H1 (cell line): Measurements from ENCODE around the gene BDP1. TPM values are rescaled to one million over a fixed set of nuclear protein-coding genes. Genes with fewer than 3 reads are reported as not detected.

Experiments used
- CTCF ChIA-PET: fragments of 300-600 bp; sonication (Branson Sonifier 250); formaldehyde crosslinking; loops from one replicate; lab custom pipeline; 2021; ENCODE audit not compliant: partially characterized antibody; lab: Charles Lee
- POLR2A ChIA-PET: fragments of 300-600 bp; sonication (Branson Sonifier 250); formaldehyde crosslinking; loops from one replicate; lab custom pipeline; 2021; ENCODE audit warnings: inconsistent platforms; ENCODE audit not compliant: partially characterized antibody; lab: Charles Lee
- DNase-seq, 2 experiments: peaks; one replicate each; pipeline versions ENCODE4 v3.0.0 to v3.0.0-alpha.2; 2010 to 2022; ENCODE audit warnings: low spot score in 2 of 2, low read depth in 1 of 2, mixed read lengths in 1 of 2
- FAIRE-seq: peaks from 2 replicates; lab custom pipeline; 2011; peaks lifted over from hg19 to GRCh38; lab: Jason Lieb, UNC
- H2AFZ ChIP-seq: 2 replicates; pipeline ENCODE4 v1.8.1; 2012; ENCODE audit warnings: low read length, inconsistent platforms
- H2AK5ac ChIP-seq: 2 replicates; pipeline ENCODE4 v1.6.1; 2013; ENCODE audit warnings: low read depth, low read length
- H2BK120ac ChIP-seq: replicated peaks from 2 replicates; pipeline ENCODE3; 2013; ENCODE audit warnings: low read depth, low read length, inconsistent platforms
- H2BK12ac ChIP-seq: 2 replicates; pipeline ENCODE4 v1.6.1; 2013; ENCODE audit warnings: low read depth, low read length
- H2BK15ac ChIP-seq: 2 replicates; pipeline ENCODE4 v1.6.1; 2013; ENCODE audit warnings: low read length
- H2BK20ac ChIP-seq: 2 replicates; pipeline ENCODE4 v1.6.1; 2013; ENCODE audit warnings: low read length
- H2BK5ac ChIP-seq: 2 replicates; pipeline ENCODE4 v1.6.1; 2013; ENCODE audit warnings: low read depth, low read length
- H3K14ac ChIP-seq: 2 replicates; pipeline ENCODE4 v1.6.1; 2013; ENCODE audit warnings: inconsistent platforms; ENCODE audit not compliant: insufficient read length
- H3K18ac ChIP-seq: 2 replicates; pipeline ENCODE4 v1.6.1; 2013; ENCODE audit warnings: low read length; ENCODE audit errors: extremely low read depth
- H3K23ac ChIP-seq: 2 replicates; pipeline ENCODE4 v1.6.1; 2013; ENCODE audit warnings: inconsistent platforms; ENCODE audit not compliant: insufficient read length
- H3K23me2 ChIP-seq: 2 replicates; pipeline ENCODE4 v1.6.1; 2013; ENCODE audit warnings: low read depth, low read length
- H3K27ac ChIP-seq: 2 replicates; pipeline ENCODE4 v1.6.1; 2011; ENCODE audit warnings: low read depth, low read length, inconsistent platforms
- H3K27me3 ChIP-seq, 4 experiments: replicated peaks in 1 of 4; 1 replicate in 1 of 4; 2 replicates in 3 of 4; pipeline versions ENCODE4 v1.6.1 to v1.8.1; 2011 to 2013; ENCODE audit warnings: low read length in 3 of 4, mild to moderate bottlenecking in 3 of 4, inconsistent platforms in 2 of 4, mixed read lengths in 2 of 4, moderate library complexity in 1 of 4; ENCODE audit not compliant: control insufficient read depth in 3 of 4, insufficient read depth in 3 of 4; ENCODE audit errors: extremely low read depth in 1 of 4
- H3K36me3 ChIP-seq, 4 experiments: 2 replicates each; pipeline versions ENCODE4 v1.6.1 to v1.8.1; 2011 to 2013; ENCODE audit warnings: mild to moderate bottlenecking in 4 of 4, low read length in 3 of 4, moderate library complexity in 2 of 4, control low read depth in 1 of 4, inconsistent platforms in 1 of 4; ENCODE audit not compliant: insufficient read depth in 4 of 4, control insufficient read depth in 2 of 4
- H3K4ac ChIP-seq: replicated peaks from 2 replicates; pipeline ENCODE3; 2013; ENCODE audit warnings: low read length, low read depth, mixed read lengths, inconsistent platforms; ENCODE audit not compliant: insufficient read length
- H3K4me1 ChIP-seq, 4 experiments: replicated peaks in 1 of 4; 1 replicate in 1 of 4; 2 replicates in 3 of 4; pipeline versions ENCODE4 v1.6.1 to v1.8.1; 2011 to 2013; ENCODE audit warnings: low read length in 3 of 4, inconsistent platforms in 2 of 4, mixed read lengths in 1 of 4; ENCODE audit not compliant: insufficient read depth in 4 of 4, control insufficient read depth in 3 of 4
- H3K4me2 ChIP-seq, 2 experiments: 2 replicates each; pipeline versions ENCODE4 v1.6.1 to v1.8.1; 2011 to 2013; ENCODE audit warnings: low read depth in 2 of 2, low read length in 2 of 2, control low read depth in 1 of 2, inconsistent platforms in 1 of 2, mild to moderate bottlenecking in 1 of 2; ENCODE audit not compliant: insufficient read depth in 1 of 2
- H3K4me3 ChIP-seq, 4 experiments: fragments of 200-600, 300-600 bp in 1 of 4; sonication (generic), shearing (Covaris generic), sonication (Bioruptor Twin) in 1 of 4; 2 replicates each; pipeline versions ENCODE4 v1.5.1 to v1.8.1; 2011 to 2016; ENCODE audit warnings: low read length in 4 of 4, low read depth in 3 of 4, control low read depth in 2 of 4, inconsistent platforms in 2 of 4, mild to moderate bottlenecking in 2 of 4, mixed read lengths in 1 of 4, moderate library complexity in 1 of 4; ENCODE audit not compliant: insufficient read depth in 2 of 4; ENCODE audit errors: extremely low read depth in 1 of 4
- H3K56ac ChIP-seq: replicated peaks from 2 replicates; pipeline ENCODE3; 2013; ENCODE audit warnings: low read depth, mild to moderate bottlenecking, mixed read lengths, low read length, inconsistent platforms; ENCODE audit not compliant: insufficient read length
- H3K79me1 ChIP-seq: 2 replicates; pipeline ENCODE4 v1.6.1; 2013; ENCODE audit warnings: low read depth, low read length, control low read depth
- H3K79me2 ChIP-seq, 2 experiments: 2 replicates each; pipeline versions ENCODE4 v1.6.1 to v1.8.1; 2012 to 2013; ENCODE audit warnings: low read length in 2 of 2, mild to moderate bottlenecking in 2 of 2, inconsistent platforms in 1 of 2; ENCODE audit not compliant: insufficient read depth in 2 of 2, control insufficient read depth in 1 of 2
- H3K9ac ChIP-seq, 4 experiments: replicated peaks in 1 of 4; 1 replicate in 1 of 4; 2 replicates in 3 of 4; pipeline versions ENCODE4 v1.6.1 to v1.8.1; 2011 to 2013; ENCODE audit warnings: low read depth in 3 of 4, low read length in 3 of 4, control low read depth in 2 of 4, mild to moderate bottlenecking in 2 of 4, moderate library complexity in 2 of 4, inconsistent platforms in 1 of 4; ENCODE audit errors: extremely low read depth in 1 of 4
- H3K9me3 ChIP-seq, 2 experiments: 2 replicates each; pipeline versions ENCODE4 v1.6.1 to v1.8.1; 2012 to 2013; ENCODE audit warnings: mild to moderate bottlenecking in 2 of 2, moderate library complexity in 2 of 2, control low read depth in 1 of 2, inconsistent platforms in 1 of 2, low read depth in 1 of 2, low read length in 1 of 2, mixed read lengths in 1 of 2; ENCODE audit not compliant: insufficient read depth in 2 of 2
- H4K20me1 ChIP-seq, 2 experiments: replicated peaks in 1 of 2; 2 replicates each; pipeline versions ENCODE3 to v1.8.1; 2011 to 2013; ENCODE audit warnings: inconsistent platforms in 2 of 2, low read length in 2 of 2, mild to moderate bottlenecking in 1 of 2; ENCODE audit not compliant: insufficient read depth in 2 of 2, control insufficient read depth in 1 of 2
- H4K5ac ChIP-seq: 2 replicates; pipeline ENCODE4 v1.6.1; 2013; ENCODE audit warnings: low read length, low read depth, mixed read lengths, inconsistent platforms; ENCODE audit not compliant: insufficient read length
- H4K8ac ChIP-seq: 2 replicates; pipeline ENCODE4 v1.8.0; 2013; ENCODE audit warnings: mild to moderate bottlenecking, moderate library complexity, low read length, inconsistent platforms; ENCODE audit not compliant: insufficient read depth; ENCODE audit errors: extremely low read depth
- H4K91ac ChIP-seq: replicated peaks from 2 replicates; pipeline ENCODE3; 2013; ENCODE audit warnings: low read length, mixed read lengths, inconsistent platforms; ENCODE audit not compliant: insufficient read length
- CHD7 ChIP-seq: fragments of 300-600 bp; sonication (generic); IDR thresholded peaks from 2 replicates; pipeline ENCODE4 v1.7.1; 2012; ENCODE audit warnings: low read length, moderate library complexity, mild to moderate bottlenecking, inconsistent platforms; ENCODE audit not compliant: insufficient replicate concordance
- polyA plus RNA-seq, 7 experiments: library from polyadenylated mRNA; depleted of rRNA in 3 of 7; stranded (reverse) in 5 of 7; unstranded in 2 of 7; fragments of >200 nt in 5 of 7; fragments of 200-250 nt in 2 of 7; gene quantifications; 1 replicate in 5 of 7; 2 replicates in 1 of 7; 4 replicates in 1 of 7; pipeline versions ENCODE4 v1.2.1 to v1.2.3, GENCODE V29; 2011 to 2013; ENCODE audit warnings: missing spikeins in 2 of 7, mixed read lengths in 2 of 7
- total RNA-seq: library from RNA; stranded (reverse); fragmentation: NEBNext Ultra II Directional; extraction: Animal tissue kit (Norgen Biotek cat#: 25700); gene quantifications from 2 replicates; pipeline ENCODE4 v1.2.1, GENCODE V29; 2021

BDP1 gene
- total and polyA plus RNA-seq, 2 of the 8 experiments (the other 6 are each of a cell fraction or from before 2014, with no cell fraction given) = 4.7 to 32.1 TPM

- H2AFZ ChIP-seq = no peak overlapping the region
- H3K9me3 ChIP-seq = no peaks in the 10 kb centered on the region
- H2BK15ac ChIP-seq = no peak overlapping the region
- no peak overlapping the region for H4K5ac ChIP-seq
- no peak overlapping the region for H3K4me2 ChIP-seq
- H2BK12ac ChIP-seq = no peak overlapping the region
- H4K20me1 ChIP-seq = peaks cover 0 to 3% of the 10 kb centered on the region in 2 experiments
- H3K4me3 ChIP-seq = no peak overlapping the region
- FAIRE-seq (no peak), DNase-seq (no peak)
- H3K18ac ChIP-seq = no peak overlapping the region
- no peak overlapping the region for H3K9ac ChIP-seq
- POLR2A ChIA-PET = no interaction called here
- no peak overlapping the region for H4K91ac ChIP-seq
- no peak overlapping the region for H3K27ac ChIP-seq
- no peak overlapping the region for H3K14ac ChIP-seq
- no peak overlapping the region for H2AK5ac ChIP-seq
- H3K4ac ChIP-seq = no peak overlapping the region
- no peaks in the 10 kb centered on the region for H3K23me2 ChIP-seq
- H3K56ac ChIP-seq = no peak overlapping the region
- no peaks in the 10 kb centered on the region for H3K79me2 ChIP-seq
- H2BK5ac ChIP-seq = no peak overlapping the region
- no peaks in the 10 kb centered on the region for H3K79me1 ChIP-seq
- no peaks in the 10 kb centered on the region for H3K27me3 ChIP-seq
- CTCF ChIA-PET = interaction anchor here (1.1 kb wide), 1 partner anchor 10 kb away, joined by 3 read pairs; no protein-coding TSS in a partner anchor
- no peaks in the 10 kb centered on the region for H3K4me1 ChIP-seq
- H2BK20ac ChIP-seq = no peak overlapping the region
- H2BK120ac ChIP-seq = no peak overlapping the region
- H4K8ac ChIP-seq = no peak overlapping the region
- peaks cover 2 to 33% (median 13%) of the 10 kb centered on the region in 4 experiments; a peak in 7 of 8 replicates for H3K36me3 ChIP-seq
- H3K23ac ChIP-seq = no peak overlapping the region
- TF ChIP-seq CHD7 = no peak
These were observed 26.0 kb downstream of the BDP1 start for GRCh38 chr5:71481441-71481840.
